Stimulated activated CD8-positive, alpha-beta memory T cell treated with anti-CD3 and anti-CD28 coated beads, Interleukin-4, amount 100 ng/mL, for 4 hours (primary cell): ENCODE data around the gene ADGRL3.
"Not testable (repeated sequence)": the region's sequence is repeated elsewhere in the genome, so short reads cannot be mapped to it uniquely, and the experiment has no call there.

ENCODE experiments used
- DNase-seq, 2 donors: peaks; one replicate each; pipeline ENCODE4 v3.0.0-alpha.2; 2020; ENCODE audit warnings: low read depth in 2 of 2, low spot score in 1 of 2

Gene ADGRL3

GRCh38 chr4:61938250-61938846 lies 738.2 kb downstream of the ADGRL3 start:
- no peak for DNase-seq

GRCh38 chr4:61950625-61951024 lies 750.5 kb downstream of the ADGRL3 start:
- DNase-seq, result no peak

- no peak for DNase-seq
These were observed 753.3 kb downstream of the ADGRL3 start for GRCh38 chr4:61953386-61953785.

GRCh38 chr4:61958591-61958990 lies 758.5 kb downstream of the ADGRL3 start:
- DNase-seq, result no peak

- DNase-seq, result no peak
These were observed 759.0 kb downstream of the ADGRL3 start for GRCh38 chr4:61959087-61959486.

GRCh38 chr4:61984260-61984909 lies 784.3 kb downstream of the ADGRL3 start:
- no peak for DNase-seq

- DNase-seq, result no peak
These were observed 785.3 kb downstream of the ADGRL3 start for GRCh38 chr4:61985426-61985825.

- DNase-seq, result not testable (repeated sequence)
These were observed 786.8 kb downstream of the ADGRL3 start for GRCh38 chr4:61986929-61987328.

GRCh38 chr4:61992351-61992750 lies 792.2 kb downstream of the ADGRL3 start:
- DNase-seq, result no peak

GRCh38 chr4:61994036-61994435 lies 793.9 kb downstream of the ADGRL3 start:
- no peak for DNase-seq

GRCh38 chr4:61995717-61996340 lies 795.7 kb downstream of the ADGRL3 start:
- DNase-seq, result no peak

GRCh38 chr4:61996943-61997342 lies 796.8 kb downstream of the ADGRL3 start:
- DNase-seq, result no peak

- no peak for DNase-seq
These were observed 797.7 kb downstream of the ADGRL3 start for GRCh38 chr4:61997831-61998230.

- DNase-seq, result no peak
These were observed 803.6 kb downstream of the ADGRL3 start for GRCh38 chr4:62003695-62004094.

GRCh38 chr4:62004881-62005280 lies 804.8 kb downstream of the ADGRL3 start:
- DNase-seq, result no peak

- no peak for DNase-seq
These were observed 806.0 kb downstream of the ADGRL3 start for GRCh38 chr4:62006108-62006507.

- DNase-seq, result no peak
These were observed 815.1 kb downstream of the ADGRL3 start for GRCh38 chr4:62015043-62015739.

- no peak for DNase-seq
These were observed 818.4 kb downstream of the ADGRL3 start for GRCh38 chr4:62018537-62018936.

GRCh38 chr4:62023633-62024032 lies 823.5 kb downstream of the ADGRL3 start:
- DNase-seq, result no peak

- DNase-seq, result no peak
These were observed 828.6 kb downstream of the ADGRL3 start for GRCh38 chr4:62028745-62029144.

- DNase-seq, result no peak
These were observed 830.8 kb downstream of the ADGRL3 start for GRCh38 chr4:62030958-62031357.

- DNase-seq, result no peak
These were observed 837.4 kb downstream of the ADGRL3 start for GRCh38 chr4:62037571-62037970.
